ENCODE data around the gene PLXNA3. TPM values are rescaled to one million over a fixed set of nuclear protein-coding genes. Genes with fewer than 3 reads are reported as not detected.

Gene PLXNA3
- total RNA-seq, 4 donors from 2014 or later, result 9.7 to 16.9 (median 11.3) TPM

DNA sequence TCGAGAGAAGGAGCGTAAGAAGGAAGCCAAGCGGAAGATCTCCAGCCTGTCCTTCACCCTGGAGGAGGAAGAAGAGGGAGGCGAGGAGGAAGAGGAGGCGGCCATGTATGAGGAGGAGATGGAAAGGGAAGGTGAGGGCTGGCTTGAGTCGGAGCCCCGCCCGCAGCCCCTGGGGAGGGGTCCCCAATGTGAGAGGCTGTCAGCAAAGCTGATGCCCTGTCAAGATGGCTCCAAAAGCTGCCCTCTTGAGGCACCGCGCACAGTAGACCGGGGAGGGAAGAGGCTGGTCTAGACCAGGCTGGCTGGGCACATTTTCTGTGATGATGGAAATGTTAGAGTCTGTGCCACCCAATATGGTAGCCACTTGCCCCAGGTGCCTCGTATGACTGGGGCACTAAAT lies 11.7 kb upstream of the PLXNA3 start:
- no peak for ATAC-seq (ENCODE audit: low FRiP score)
- TF ChIP-seq, protein P1, sequence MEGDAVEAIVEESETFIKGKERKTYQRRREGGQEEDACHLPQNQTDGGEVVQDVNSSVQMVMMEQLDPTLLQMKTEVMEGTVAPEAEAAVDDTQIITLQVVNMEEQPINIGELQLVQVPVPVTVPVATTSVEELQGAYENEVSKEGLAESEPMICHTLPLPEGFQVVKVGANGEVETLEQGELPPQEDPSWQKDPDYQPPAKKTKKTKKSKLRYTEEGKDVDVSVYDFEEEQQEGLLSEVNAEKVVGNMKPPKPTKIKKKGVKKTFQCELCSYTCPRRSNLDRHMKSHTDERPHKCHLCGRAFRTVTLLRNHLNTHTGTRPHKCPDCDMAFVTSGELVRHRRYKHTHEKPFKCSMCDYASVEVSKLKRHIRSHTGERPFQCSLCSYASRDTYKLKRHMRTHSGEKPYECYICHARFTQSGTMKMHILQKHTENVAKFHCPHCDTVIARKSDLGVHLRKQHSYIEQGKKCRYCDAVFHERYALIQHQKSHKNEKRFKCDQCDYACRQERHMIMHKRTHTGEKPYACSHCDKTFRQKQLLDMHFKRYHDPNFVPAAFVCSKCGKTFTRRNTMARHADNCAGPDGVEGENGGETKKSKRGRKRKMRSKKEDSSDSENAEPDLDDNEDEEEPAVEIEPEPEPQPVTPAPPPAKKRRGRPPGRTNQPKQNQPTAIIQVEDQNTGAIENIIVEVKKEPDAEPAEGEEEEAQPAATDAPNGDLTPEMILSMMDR (IDR thresholded peaks at IDR 0.05), result no peak
- no peak for DNase-seq (ENCODE audit: low spot score)

DNA sequence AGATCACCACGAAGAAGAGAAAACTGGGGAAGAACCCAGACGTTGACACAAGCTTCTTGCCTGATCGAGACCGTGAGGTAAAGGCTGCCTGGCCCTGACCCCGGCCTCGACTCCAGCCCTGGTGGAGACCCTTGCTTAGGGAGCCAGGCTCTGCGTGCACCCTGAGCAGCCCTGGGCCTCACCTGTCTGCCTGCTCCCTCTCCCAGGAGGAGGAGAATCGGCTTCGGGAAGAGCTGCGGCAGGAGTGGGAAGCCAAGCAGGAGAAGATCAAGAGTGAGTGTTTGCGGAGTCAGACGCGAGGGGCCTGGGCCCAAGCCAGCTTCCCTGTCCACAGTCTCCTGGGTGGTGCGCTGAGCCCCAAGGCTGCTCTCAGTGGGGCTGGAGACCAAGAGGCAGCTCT lies 9.6 kb upstream of the PLXNA3 start:
- TF ChIP-seq, protein P1 (IDR thresholded peaks at IDR 0.05), result no peak
- ATAC-seq (ENCODE audit: low FRiP score) (no peak), DNase-seq (ENCODE audit: low spot score) (no peak)

DNA sequence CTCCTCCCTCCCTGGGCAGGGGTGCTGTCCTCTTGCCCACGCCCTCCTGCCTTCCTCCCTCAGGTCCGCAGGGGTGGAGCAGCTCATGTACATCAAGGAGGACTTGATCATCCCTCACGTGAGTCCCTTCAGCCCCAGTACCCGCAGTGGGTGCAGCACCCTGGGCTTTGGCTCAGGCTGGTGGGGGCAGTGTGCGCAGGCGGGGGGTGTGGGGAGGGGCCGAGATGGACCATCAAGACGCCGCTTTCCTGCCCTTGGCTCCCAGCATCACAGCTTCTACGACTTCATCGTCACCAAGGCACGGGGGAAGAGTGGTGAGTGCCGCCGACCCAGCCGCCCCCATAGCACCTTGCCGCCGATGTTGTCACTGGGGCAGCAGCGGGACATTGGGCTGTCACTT lies 8.5 kb upstream of the PLXNA3 start:
- TF ChIP-seq, protein P1 (IDR thresholded peaks at IDR 0.05), result no peak
- DNase-seq (ENCODE audit: low spot score) (no peak), ATAC-seq (ENCODE audit: low FRiP score) (no peak)

DNA sequence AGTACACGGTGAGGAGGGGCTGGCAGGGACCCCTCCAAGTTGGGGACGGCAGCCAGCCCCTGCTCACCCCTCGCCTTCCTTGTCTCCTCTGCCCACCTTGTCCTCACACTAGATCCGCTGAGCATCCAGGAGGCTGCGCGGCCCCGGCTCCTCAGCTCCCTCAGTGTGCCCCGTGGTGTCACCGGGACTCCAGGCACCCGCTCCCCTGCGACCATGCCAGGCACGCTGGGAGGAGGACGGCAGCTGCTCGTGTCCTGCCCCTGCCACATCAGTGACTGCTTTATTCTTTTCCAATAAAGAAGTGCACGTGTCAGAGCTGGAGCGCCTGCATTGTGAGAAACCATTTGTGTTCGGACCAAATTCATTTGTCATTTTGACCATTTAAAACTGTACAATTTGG lies 7.8 kb upstream of the PLXNA3 start:
- no peak for DNase-seq (ENCODE audit: low spot score)
- TF ChIP-seq, protein P1 (IDR thresholded peaks at IDR 0.05), result no peak
- ATAC-seq (ENCODE audit: low FRiP score), result no peak

DNA sequence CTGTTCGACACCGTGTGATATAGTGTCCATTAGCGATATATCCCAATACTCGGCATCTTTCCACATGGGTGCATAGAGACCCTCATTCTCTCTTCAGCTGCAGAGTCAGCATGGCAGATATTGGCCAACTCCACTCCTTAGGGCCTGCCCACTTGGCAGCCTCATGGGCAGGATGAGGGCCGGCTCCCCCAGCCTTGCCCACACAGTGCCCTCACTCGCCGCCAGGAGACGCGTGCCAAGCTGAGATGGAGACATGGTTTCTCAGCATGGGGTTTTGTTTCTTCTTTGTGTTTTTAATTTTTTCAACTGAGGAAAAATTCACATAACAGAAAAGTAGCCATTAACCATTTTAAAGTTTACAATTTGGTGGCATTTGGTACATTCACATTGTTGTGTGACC lies 5.3 kb upstream of the PLXNA3 start:
- DNase-seq (ENCODE audit: low spot score) (no peak), ATAC-seq (ENCODE audit: low FRiP score) (no peak)
- TF ChIP-seq, protein P1 (IDR thresholded peaks at IDR 0.05), result no peak

DNA sequence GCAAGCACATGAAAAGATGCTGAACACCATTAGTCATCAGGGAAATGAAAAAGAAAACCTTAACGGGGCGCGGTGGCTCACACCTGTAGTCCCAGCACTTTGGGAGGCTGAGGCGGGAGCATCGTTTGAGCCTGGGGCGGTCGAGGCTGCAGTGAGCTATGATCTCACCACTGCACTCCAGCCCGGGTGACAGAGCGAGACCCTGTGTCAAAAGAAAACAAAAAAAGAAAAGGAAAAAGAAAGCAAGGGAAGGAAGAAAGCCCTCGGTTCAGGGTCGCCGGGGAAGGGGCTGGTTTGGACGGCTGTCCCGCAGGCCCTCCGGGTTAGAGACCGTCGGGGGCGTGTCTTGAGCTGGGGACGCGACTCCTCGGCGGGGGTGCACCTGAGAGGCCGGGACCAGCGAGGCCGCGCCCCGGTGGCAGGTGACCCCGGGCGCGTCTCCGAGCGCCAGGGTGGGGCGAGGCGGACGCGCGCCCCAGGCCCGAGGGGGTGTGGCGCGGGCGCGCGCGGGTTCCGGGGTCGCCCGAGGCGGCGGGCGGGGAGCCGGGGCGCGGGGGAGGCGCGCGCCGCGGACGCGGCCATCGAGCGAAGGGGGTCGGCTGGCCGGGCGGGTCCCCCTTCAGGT lies 478 bp upstream of the PLXNA3 start:
- ATAC-seq (ENCODE audit: low FRiP score) (peak; percentile 25), DNase-seq (ENCODE audit: low spot score) (no peak)
- TF ChIP-seq, protein P1 (IDR thresholded peaks at IDR 0.05), result no peak

DNA sequence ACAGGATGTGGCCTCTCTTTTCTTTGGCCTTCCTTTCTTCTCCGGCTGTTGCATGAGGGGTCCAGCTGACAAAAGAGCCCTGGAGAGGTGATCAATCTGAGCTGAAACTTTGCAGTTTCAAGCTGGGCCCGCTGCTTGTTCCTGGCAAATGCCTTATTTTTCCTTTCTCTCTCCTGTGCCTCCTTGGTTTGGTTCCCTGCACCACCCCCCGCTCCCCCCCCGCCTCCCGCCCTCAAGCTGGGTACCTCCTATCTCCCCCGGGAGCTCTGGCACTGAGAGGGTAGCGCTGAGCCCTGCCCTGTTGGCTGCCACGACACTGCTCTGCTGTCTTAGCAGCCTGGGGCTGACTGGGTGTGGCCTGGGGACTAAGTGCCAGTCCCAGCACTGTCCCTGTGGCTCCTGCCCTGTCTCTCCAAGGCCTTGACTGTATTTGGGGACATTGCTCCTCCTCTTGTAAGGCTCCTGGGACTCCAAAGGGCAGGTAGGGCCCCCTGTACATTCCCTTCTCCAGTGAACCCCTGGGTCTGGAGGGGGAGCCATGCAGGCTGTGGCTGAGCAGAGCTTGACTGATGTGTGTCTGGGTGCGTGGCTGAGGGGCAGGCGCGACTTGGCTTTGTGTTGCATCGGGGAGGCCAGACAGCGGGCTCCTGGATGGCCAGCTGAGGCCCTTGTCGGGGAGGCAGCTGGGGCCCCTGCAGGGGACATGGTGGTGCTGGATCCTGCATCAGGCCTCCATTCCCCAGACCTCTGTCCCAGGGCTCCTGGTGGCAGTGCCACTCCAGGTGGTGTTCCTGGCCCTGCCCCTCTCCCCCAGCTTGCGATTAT lies 1.1 kb downstream of the PLXNA3 start:
- TF ChIP-seq, protein P1 (IDR thresholded peaks at IDR 0.05), result no peak
- ATAC-seq (ENCODE audit: low FRiP score), result peak; percentile 4
- DNase-seq (ENCODE audit: low spot score), result no peak

Measured in omental fat pad (tissue), 4 donors.